KOPT-K1 (cell line): ENCODE data around the gene SRSF6.
"Not testable (repeated sequence)": the region's sequence is repeated elsewhere in the genome, so short reads cannot be mapped to it uniquely, and the experiment has no call there.

Source experiments
- H3K27ac ChIP-seq: fragments of 200-600 bp; sonication (generic); 2 replicates; pipeline ENCODE4 v1.5.1; 2016; ENCODE audit warnings: antibody characterized with exemption, mild to moderate bottlenecking, low read depth, low read length; ENCODE audit not compliant: poor library complexity, severe bottlenecking
- H3K36me3 ChIP-seq: fragments of 200-600 bp; sonication (generic); 2 replicates; pipeline ENCODE4 v1.5.1; 2017; ENCODE audit warnings: antibody characterized with exemption, mild to moderate bottlenecking, low read length, moderate library complexity; ENCODE audit not compliant: insufficient read depth
- H3K9me3 ChIP-seq: fragments of 200-600 bp; sonication (generic); 2 replicates; pipeline ENCODE4 v1.5.1; 2017; ENCODE audit warnings: antibody characterized with exemption, low read length, mild to moderate bottlenecking; ENCODE audit not compliant: insufficient read depth, poor library complexity, severe bottlenecking

Gene SRSF6

GRCh38 chr20:43490038-43490437 is 32.3 kb downstream of the SRSF6 start:
- no peak overlapping the region for H3K27ac ChIP-seq
- no peaks in the 10 kb centered on the region for H3K36me3 ChIP-seq
- peaks cover 11% of the 10 kb centered on the region for H3K9me3 ChIP-seq

GRCh38 chr20:43492101-43492500 is 34.4 kb downstream of the SRSF6 start:
- peaks cover 4% of the 10 kb centered on the region for H3K9me3 ChIP-seq
- no peak overlapping the region for H3K27ac ChIP-seq
- H3K36me3 ChIP-seq, result no peaks in the 10 kb centered on the region

DNA sequence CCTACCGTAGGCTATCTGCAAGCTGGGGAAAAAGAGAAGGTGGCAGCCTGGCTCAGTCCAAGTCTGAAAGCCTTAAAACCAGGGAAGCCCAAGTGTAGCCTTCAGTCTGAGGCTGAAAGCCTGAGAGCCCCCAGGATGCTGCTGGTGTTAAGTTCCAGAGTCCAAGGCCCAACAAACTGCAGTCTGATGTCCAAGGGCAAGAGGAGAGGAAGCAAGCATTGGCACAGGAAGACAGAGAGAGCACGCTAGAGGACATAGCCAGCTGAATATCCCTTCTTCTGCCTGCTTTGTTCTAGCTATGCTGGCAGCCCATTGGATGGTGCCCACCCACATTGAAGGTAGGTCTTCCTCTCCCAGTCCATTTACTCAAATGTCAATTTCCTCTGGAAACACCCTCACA is 37.7 kb downstream of the SRSF6 start:
- Histone ChIP-seq H3K36me3 (no peaks in the 10 kb centered on the region), H3K27ac (no peak overlapping the region), H3K9me3 (no peaks in the 10 kb centered on the region)

DNA sequence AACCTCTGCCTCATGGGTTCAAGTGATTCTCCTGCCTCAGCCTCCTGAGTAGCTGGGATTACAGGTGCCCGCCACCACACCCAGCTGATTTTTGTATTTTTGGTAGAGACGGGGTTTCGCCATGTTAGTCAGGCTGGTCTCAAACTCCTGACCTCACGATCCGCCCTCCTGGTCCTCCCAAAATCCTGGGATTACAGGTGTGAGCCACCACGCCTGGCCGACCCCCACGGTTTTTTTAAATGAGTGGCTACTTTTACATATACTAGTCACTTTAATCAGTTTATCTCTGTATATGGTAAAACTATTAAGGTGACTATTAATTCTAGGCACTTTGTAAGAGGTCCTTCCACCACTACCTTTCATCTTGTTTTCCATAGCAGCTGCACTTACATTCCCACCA is 44.3 kb downstream of the SRSF6 start:
- H3K9me3 ChIP-seq, H3K27ac ChIP-seq, H3K36me3 ChIP-seq: not testable (repeated sequence)

GRCh38 chr20:43506238-43506637 is 48.5 kb downstream of the SRSF6 start:
- H3K9me3 ChIP-seq, result no peaks in the 10 kb centered on the region
- H3K27ac ChIP-seq, result no peak overlapping the region
- no peaks in the 10 kb centered on the region for H3K36me3 ChIP-seq

DNA sequence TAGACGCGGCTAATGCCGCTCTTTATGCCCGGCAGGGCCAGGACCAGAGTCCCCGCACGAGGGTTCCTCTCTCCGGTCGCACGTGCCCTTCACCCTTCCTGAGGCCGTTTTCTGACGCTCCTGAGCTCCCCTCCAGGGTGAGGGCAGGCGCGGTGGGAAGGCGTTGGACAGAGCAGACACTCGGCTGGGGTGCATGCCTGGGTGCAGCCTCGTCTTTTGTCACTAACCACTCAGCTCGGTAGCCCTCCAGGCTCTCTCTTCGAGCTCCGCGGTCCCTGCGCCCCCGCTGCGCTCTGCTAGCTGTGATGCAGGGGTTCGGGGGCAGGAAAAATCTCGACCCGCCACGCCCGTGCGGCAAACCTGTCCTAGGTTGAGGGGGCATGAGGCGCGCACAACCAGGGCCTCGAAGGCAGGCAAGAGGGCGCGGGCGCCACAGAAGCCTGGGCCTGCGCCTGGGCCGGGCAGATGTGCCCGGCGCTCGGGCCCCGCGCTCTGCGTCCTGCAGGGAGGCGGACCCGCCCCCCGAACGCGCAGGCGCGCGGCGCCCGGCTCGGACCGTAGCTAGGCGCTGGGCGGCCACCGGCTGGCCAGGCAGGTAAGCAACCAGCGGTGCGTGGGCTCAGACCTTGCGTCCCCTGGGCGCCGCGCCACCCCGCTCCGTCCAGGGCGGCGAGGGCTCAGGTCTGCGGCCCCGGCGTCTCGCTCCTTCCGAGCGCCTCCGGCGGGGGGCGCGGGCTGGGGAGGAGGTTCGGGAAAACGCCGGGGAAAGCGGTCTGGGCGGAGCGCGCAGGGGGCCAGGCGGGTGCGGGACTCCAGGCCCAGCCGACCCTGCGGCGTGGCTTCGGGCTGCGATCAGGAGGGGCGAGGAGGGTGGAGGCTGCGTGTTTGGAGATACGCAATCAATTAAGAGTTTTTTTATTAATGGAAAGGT is 49.7 kb downstream of the SRSF6 start, which contains the start of gene L3MBTL1:
L3MBTL1 (plus strand) TSS at position 548 of the 931 bp plus-strand sequence. CDS start 5,807 bp downstream, outside the sequence.
- H3K27ac ChIP-seq, result no peak within 1 kb of the TSS
- no peaks in the 10 kb centered on the region for H3K36me3 ChIP-seq
- no peaks in the 10 kb centered on the region for H3K9me3 ChIP-seq

DNA sequence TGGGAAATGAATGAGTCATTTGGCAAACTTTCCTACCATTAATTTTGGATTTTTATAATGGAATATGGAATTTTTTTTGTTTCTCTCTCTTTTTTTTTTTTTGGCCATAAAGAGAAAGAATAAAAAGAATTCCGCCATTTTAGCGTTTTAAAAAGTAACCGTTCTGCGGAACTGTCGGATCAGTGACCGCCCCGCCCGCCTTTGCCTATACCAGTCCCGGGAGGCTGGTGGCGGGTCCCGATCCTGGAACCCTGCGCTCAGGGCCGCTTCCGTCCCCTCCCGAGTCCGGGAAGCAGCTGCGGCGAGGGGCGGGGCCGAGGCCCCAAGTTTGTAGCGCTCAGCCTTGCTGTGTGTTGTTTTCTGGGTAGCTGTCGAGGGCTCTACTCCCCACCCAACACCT is 50.4 kb downstream of the SRSF6 start:
- Histone ChIP-seq H3K36me3 (no peaks in the 10 kb centered on the region), H3K27ac (no peak overlapping the region), H3K9me3 (no peaks in the 10 kb centered on the region)

GRCh38 chr20:43508604-43509040 is 50.9 kb downstream of the SRSF6 start:
- Histone ChIP-seq H3K36me3 (no peaks in the 10 kb centered on the region), H3K9me3 (no peaks in the 10 kb centered on the region)

GRCh38 chr20:43511879-43512278 is 54.2 kb downstream of the SRSF6 start:
- H3K36me3 ChIP-seq, result no peaks in the 10 kb centered on the region
- H3K9me3 ChIP-seq, result no peaks in the 10 kb centered on the region
- no peak overlapping the region for H3K27ac ChIP-seq

More at GRCh38 chr20:43508604-43509040, 50.9 kb downstream of the SRSF6 start:
- H3K27ac ChIP-seq, result no peak overlapping the region

GRCh38 chr20:43513372-43513930 is 55.8 kb downstream of the SRSF6 start:
- Histone ChIP-seq H3K36me3 (no peaks in the 10 kb centered on the region), H3K27ac (no peak overlapping the region), H3K9me3 (no peaks in the 10 kb centered on the region)
